Natural killer cell treated with Interleukin-12 subunit alpha and Interleukin-12 subunit beta and Interleukin-15 and Interleukin-18, amount 100 ng/mL, for 72 hours (primary cell): ENCODE results near the gene CATSPERZ. TPM values are rescaled to one million over a fixed set of nuclear protein-coding genes. Genes with fewer than 3 reads are reported as not detected.
"Not testable (repeated sequence)": the region's sequence is repeated elsewhere in the genome, so short reads cannot be mapped to it uniquely, and the experiment has no call there.

Source experiments
- ATAC-seq, 2 donors: fragments of 150-1000 bp; cut with Tn5 transposase in 1 of 2; sonication (Bioruptor Pico), chemical (Tn5 transposase) in 1 of 2; 2 replicates each; pipeline ENCODE4 v1.10.0; 2021
- DNase-seq: peaks from one replicate; pipeline ENCODE4 v3.0.0; 2022; ENCODE audit warnings: low spot score
- H3K27ac Mint-ChIP-seq, 2 donors: 1 replicate in 1 of 2; 2 replicates in 1 of 2; pipeline ENCODE4 v1.8.0; 2022; ENCODE audit warnings: mixed read lengths in 2 of 2, mild to moderate bottlenecking in 1 of 2, moderate library complexity in 1 of 2
- H3K27me3 Mint-ChIP-seq, 2 donors: 1 replicate in 1 of 2; 2 replicates in 1 of 2; pipeline ENCODE4 v1.8.0; 2022; ENCODE audit warnings: mixed read lengths in 2 of 2
- H3K36me3 Mint-ChIP-seq: one replicate; pipeline ENCODE4 v1.8.0; 2022; ENCODE audit warnings: mixed read lengths
- H3K4me1 Mint-ChIP-seq, 2 donors: 1 replicate in 1 of 2; 2 replicates in 1 of 2; pipeline ENCODE4 v1.8.0; 2022; ENCODE audit warnings: low read depth in 2 of 2, mixed read lengths in 2 of 2, mild to moderate bottlenecking in 1 of 2
- H3K4me3 Mint-ChIP-seq: one replicate; pipeline ENCODE4 v1.8.0; 2022; ENCODE audit warnings: mixed read lengths
- H3K9me3 Mint-ChIP-seq: 2 replicates; pipeline ENCODE4 v1.8.0; 2022; ENCODE audit warnings: mixed read lengths
- total RNA-seq, 2 donors: library from RNA; stranded (reverse); gene quantifications; one replicate each; pipeline ENCODE4 v1.2.3, GENCODE V29; 2022

The CATSPERZ gene
- total RNA-seq, 2 donors from 2014 or later: not detected

DNA sequence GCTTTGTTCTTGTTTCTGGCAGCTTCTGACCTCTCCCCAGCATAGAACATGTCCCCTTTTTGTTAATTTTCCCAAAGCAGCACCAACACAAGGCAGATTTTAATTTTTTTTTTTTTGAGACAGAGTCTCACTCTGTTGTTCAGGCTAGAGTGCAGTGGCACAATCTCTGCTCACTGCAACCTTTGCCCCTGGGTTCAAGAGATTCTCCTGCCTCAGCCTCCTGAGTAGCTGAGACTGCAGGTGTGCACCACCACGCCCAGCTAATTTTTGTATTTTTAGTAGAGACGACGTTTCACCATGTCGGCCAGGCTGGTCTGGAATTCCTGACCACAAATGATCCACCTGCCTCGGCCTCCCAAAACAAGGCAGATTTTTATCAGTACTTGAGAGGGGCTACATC, 7.6 kb downstream of the CATSPERZ start:
- DNase-seq, H3K36me3 Mint-ChIP-seq, H3K9me3 Mint-ChIP-seq, ATAC-seq, H3K27me3 Mint-ChIP-seq: not testable (repeated sequence)
- Mint-ChIP-seq H3K4me1 (peaks cover 25 to 30% of the 10 kb centered on the region in 2 donors), H3K27ac (peak overlapping the region in 1 of 2 donors; percentile 85), H3K4me3 (peak overlapping the region; percentile 37)

DNA sequence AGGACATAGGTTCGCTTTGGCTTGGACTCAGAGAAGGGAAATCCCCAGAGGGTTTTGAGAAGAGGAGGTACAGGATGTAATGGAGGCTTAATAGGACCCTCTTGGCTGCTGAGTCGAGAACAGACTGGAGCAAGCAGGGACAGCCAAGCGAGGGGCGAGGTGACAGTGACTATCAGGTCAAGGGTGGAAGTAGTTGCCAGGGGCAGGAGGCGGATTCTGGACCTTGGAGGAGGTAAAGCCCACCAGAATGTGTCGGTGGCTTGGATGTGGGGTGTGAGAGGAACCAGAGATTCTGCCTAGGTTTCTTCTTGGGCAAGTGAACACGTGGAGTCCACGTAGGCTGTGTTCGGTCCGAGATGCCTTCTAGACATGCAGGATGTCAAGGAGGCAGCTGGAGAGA, 12.8 kb downstream of the CATSPERZ start:
- Mint-ChIP-seq H3K4me1 (peaks cover 28 to 30% of the 10 kb centered on the region in 2 donors), H3K27me3 (no peaks in the 10 kb centered on the region), H3K4me3 (peak overlapping the region; percentile 15), H3K9me3 (no peaks in the 10 kb centered on the region), H3K27ac (peak overlapping the region; percentile 26 to 58), H3K36me3 (no peaks in the 10 kb centered on the region)
- ATAC-seq (no peak), DNase-seq (no peak)

DNA sequence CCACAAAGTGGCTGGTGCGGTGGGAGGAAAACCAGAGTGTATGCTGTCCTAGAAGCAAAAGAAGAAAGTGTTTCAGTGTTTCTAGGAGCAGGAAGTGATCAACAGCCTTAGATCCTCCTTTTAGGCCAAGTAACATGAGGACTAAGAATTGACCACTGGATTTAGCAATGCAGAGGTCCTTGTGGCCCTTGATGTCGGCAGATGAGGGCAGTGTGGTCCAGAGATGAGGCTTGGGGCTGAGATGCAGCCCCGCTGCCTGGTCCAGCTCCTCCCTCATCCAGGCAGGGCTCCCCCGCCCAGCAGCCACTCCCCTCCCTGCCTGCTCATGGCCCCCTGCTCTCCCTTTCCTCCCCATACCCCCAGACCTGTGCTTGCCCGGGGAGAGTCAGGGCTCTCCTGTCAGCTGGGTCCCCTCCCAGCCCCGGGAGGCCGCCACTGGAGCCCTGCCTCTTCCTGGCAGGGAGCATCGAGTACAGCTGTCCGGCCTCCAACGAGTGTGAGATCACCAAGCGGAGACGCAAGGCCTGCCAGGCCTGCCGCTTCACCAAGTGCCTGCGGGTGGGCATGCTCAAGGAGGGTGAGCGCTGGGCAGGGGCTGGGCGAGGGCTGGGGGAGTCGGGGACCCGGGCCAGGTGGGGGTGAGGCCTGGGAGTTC, 13.5 kb downstream of the CATSPERZ start:
- DNase-seq: no peak
- Mint-ChIP-seq H3K9me3 (no peaks in the 10 kb centered on the region), H3K4me3 (no peak overlapping the region), H3K27me3 (no peaks in the 10 kb centered on the region), H3K4me1 (peaks cover 31 to 34% of the 10 kb centered on the region in 2 donors), H3K36me3 (no peaks in the 10 kb centered on the region), H3K27ac (peak overlapping the region; percentile 26 to 58)
- ATAC-seq: no peak

DNA sequence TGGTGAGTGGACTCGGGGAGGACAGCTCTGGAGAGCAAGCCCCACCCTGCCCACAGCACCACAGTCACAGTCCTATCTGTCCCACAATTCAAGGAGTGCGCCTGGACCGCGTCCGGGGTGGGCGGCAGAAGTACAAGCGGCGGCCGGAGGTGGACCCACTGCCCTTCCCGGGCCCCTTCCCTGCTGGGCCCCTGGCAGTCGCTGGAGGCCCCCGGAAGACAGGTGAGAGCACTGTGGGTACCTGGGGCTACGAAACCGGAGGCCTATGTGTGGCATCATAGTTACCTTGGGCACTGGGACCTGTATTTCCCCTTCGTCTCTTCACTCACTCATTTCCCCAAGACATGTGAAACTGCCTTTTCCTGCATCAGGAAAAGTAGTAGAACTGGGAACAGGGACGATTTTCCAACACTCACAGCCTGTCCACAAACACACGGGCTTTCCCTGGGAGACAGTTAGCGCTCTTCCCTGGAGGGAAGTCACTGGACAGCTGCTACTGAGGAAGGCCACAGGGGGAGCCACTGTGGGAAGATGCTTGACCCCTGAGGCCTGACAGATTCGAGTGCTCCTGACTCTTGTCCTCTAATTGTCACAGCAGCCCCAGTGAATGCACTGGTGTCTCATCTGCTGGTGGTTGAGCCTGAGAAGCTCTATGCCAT, 14.1 kb downstream of the CATSPERZ start:
- no peaks in the 10 kb centered on the region for H3K27me3 Mint-ChIP-seq
- H3K27ac Mint-ChIP-seq: no peak overlapping the region
- peaks cover 38% of the 10 kb centered on the region in 2 donors for H3K4me1 Mint-ChIP-seq
- DNase-seq (no peak), ATAC-seq (no peak)
- no peak overlapping the region for H3K4me3 Mint-ChIP-seq
- H3K36me3 Mint-ChIP-seq: no peaks in the 10 kb centered on the region
- H3K9me3 Mint-ChIP-seq: no peaks in the 10 kb centered on the region

DNA sequence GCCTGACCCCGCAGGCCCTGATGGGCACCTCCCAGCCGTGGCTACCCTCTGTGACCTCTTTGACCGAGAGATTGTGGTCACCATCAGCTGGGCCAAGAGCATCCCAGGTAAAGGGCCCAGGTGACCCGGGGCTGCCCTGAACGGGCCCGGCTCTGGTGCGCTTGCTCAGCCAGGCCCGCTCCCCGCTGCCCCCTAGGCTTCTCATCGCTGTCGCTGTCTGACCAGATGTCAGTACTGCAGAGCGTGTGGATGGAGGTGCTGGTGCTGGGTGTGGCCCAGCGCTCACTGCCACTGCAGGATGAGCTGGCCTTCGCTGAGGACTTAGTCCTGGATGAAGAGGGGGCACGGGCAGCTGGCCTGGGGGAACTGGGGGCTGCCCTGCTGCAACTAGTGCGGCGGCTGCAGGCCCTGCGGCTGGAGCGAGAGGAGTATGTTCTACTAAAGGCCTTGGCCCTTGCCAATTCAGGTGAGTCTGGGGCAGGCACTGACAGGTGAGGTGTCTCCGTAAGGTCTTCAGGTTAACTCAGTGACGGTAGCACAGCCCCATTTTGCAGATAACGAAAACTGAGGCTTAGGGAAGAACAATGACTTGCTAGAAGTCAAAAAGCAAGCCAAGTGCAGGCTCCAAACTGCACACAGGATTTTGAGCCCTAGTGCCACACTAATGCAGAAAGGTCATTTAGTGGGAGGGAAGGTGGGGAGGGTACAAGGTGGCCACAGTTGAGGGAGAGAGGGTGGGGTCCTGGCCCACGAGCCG, 14.8 kb downstream of the CATSPERZ start:
- H3K9me3 Mint-ChIP-seq: no peaks in the 10 kb centered on the region
- H3K4me3 Mint-ChIP-seq: peak overlapping the region; percentile 10
- H3K36me3 Mint-ChIP-seq: no peaks in the 10 kb centered on the region
- ATAC-seq (no peak), DNase-seq (no peak)
- peaks cover 41 to 45% of the 10 kb centered on the region in 2 donors for H3K4me1 Mint-ChIP-seq
- H3K27ac Mint-ChIP-seq: no peak overlapping the region
- H3K27me3 Mint-ChIP-seq: no peaks in the 10 kb centered on the region

DNA sequence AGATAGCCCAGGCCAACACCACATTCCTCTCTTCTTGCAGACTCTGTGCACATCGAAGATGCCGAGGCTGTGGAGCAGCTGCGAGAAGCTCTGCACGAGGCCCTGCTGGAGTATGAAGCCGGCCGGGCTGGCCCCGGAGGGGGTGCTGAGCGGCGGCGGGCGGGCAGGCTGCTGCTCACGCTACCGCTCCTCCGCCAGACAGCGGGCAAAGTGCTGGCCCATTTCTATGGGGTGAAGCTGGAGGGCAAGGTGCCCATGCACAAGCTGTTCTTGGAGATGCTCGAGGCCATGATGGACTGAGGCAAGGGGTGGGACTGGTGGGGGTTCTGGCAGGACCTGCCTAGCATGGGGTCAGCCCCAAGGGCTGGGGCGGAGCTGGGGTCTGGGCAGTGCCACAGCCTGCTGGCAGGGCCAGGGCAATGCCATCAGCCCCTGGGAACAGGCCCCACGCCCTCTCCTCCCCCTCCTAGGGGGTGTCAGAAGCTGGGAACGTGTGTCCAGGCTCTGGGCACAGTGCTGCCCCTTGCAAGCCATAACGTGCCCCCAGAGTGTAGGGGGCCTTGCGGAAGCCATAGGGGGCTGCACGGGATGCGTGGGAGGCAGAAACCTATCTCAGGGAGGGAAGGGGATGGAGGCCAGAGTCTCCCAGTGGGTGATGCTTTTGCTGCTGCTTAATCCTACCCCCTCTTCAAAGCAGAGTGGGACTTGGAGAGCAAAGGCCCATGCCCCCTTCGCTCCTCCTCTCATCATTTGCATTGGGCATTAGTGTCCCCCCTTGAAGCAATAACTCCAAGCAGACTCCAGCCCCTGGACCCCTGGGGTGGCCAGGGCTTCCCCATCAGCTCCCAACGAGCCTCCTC, 15.7 kb downstream of the CATSPERZ start:
- not testable (repeated sequence) for H3K27me3 Mint-ChIP-seq

DNA sequence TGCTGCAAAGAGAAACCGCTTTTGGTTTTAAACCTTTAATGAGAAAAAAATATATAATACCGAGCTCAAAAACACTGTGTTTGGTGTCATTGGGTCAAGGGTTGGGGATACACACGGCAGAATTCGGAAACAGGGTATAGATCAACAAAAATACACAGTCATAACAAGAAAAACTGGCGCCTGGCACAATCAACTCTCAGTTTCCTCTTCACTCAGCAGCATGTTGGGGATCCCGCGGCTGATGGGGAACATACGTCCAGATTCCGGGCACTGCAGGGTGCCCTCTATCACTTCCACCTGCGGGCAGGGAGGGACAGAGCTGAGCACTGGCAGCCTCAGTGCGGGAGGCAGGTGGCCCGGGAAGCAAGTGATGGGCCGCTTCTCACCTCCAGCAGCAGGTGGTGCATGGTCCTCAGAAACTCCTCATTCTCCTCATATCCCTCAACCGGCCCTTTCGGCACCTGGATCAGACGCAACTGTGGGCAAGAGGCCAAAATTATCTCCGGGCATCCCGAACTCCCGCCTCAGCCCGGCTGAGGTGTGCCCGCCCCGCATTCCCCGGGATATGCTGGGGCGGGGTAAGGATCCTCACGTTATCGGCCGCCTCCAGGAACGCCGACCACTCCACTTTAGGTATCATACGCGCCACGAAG, 16.6 kb downstream of the CATSPERZ start:
- Mint-ChIP-seq H3K36me3 (no peaks in the 10 kb centered on the region), H3K4me1 (peaks cover 51 to 52% of the 10 kb centered on the region in 2 donors), H3K9me3 (no peaks in the 10 kb centered on the region), H3K27ac (peak overlapping the region; percentile 93 to 97), H3K27me3 (no peaks in the 10 kb centered on the region), H3K4me3 (peak overlapping the region; percentile 89)
- peak in 1 of 2 donors; percentile 7 for ATAC-seq
- DNase-seq: no peak

More for the DNA sequence above, 15.7 kb downstream of the CATSPERZ start:
- peaks cover 48 to 49% of the 10 kb centered on the region in 2 donors for H3K4me1 Mint-ChIP-seq
- H3K9me3 Mint-ChIP-seq, H3K36me3 Mint-ChIP-seq, DNase-seq, ATAC-seq: not testable (repeated sequence)
- peak overlapping the region; percentile 89 for H3K4me3 Mint-ChIP-seq
- H3K27ac Mint-ChIP-seq: peak overlapping the region; percentile 93 to 97

DNA sequence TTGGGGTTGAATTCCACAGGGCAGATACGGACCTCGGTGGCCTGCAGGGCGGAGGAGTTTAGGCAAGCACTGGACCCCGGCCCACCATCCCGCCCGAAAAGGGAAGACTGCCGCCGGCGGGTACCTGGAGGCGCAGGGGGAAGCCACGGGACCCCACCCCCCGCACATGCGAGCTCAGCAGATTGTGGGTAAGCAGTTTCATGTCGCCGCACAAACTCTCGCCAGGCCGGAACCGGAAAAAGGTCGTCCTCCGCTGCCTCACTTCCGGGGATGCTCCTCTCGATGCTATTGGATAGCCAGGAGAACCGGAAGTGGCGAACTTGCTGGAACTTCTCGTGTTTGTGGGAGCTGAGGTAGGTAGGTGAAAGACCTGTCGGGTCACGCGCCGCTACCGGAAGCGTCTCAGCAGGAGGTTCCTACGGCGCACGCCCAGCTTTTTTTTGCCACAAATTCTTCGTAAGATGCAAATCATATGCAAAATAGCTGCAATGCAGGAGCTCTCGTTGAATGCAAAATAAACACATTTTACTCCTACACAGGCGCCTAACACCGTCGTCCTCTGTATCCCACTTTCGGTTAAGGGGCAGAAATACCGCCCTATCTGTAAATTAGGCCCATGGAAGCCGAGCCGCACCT, 17.3 kb downstream of the CATSPERZ start, which contains the start of gene TRMT112:
Gene TRMT112 (minus strand): TSS at position 235 of the 636 bp plus-strand sequence. CDS start 33 bp downstream, at position 202.
- Mint-ChIP-seq H3K4me1 (peaks cover 49 to 51% of the 10 kb centered on the region in 2 donors), H3K36me3 (no peaks in the 10 kb centered on the region), H3K9me3 (no peaks in the 10 kb centered on the region), H3K27ac (peak within 1 kb of the TSS; percentile 93 to 97), H3K27me3 (no peaks in the 10 kb centered on the region), H3K4me3 (peak within 1 kb of the TSS; percentile 89)
- ATAC-seq: peak; percentile 80 to 87
- peak; percentile 97 for DNase-seq

DNA sequence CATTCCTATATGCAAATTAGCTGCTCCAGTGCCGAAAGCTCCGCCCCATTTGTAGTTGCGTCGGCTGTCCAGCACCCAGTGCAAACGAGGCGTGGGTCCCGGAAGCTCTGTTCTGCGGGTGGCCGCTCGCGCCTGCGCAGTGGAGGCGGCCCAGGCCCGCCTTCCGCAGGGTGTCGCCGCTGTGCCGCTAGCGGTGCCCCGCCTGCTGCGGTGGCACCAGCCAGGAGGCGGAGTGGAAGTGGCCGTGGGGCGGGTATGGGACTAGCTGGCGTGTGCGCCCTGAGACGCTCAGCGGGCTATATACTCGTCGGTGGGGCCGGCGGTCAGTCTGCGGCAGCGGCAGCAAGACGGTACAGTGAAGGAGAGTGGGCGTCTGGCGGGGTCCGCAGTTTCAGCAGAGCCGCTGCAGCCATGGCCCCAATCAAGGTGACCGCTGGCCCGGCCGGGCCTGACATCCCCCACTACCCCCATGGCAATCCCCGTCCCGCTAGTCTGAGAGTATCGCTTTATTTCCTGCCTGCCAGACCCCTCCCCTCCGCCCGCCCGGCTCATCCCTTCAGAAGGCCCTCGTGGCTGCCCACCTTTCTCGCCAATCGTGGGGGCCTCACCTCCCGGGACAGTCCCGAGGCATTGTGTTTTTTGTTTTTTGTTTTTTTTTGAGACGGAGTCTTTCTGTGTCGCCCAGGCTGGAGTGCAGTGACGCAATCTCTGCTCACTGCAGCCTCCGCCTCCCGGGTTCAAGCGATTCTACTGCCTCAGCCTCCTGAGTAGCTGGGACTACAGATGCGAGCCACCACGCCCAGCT, 18.0 kb downstream of the CATSPERZ start, which contains the start of gene PRDX5:
Gene PRDX5 (plus strand): TSS at position 161 of the 805 bp plus-strand sequence. CDS start 95 bp downstream, at position 256.
- Mint-ChIP-seq H3K27me3 (no peaks in the 10 kb centered on the region), H3K4me3 (peak within 1 kb of the TSS; percentile 89), H3K27ac (peak within 1 kb of the TSS; percentile 93 to 97), H3K4me1 (peaks cover 42 to 44% of the 10 kb centered on the region in 2 donors), H3K36me3 (no peaks in the 10 kb centered on the region), H3K9me3 (no peaks in the 10 kb centered on the region)
- DNase-seq (peak; percentile 99), ATAC-seq (peak; percentile 89 to 93)

DNA sequence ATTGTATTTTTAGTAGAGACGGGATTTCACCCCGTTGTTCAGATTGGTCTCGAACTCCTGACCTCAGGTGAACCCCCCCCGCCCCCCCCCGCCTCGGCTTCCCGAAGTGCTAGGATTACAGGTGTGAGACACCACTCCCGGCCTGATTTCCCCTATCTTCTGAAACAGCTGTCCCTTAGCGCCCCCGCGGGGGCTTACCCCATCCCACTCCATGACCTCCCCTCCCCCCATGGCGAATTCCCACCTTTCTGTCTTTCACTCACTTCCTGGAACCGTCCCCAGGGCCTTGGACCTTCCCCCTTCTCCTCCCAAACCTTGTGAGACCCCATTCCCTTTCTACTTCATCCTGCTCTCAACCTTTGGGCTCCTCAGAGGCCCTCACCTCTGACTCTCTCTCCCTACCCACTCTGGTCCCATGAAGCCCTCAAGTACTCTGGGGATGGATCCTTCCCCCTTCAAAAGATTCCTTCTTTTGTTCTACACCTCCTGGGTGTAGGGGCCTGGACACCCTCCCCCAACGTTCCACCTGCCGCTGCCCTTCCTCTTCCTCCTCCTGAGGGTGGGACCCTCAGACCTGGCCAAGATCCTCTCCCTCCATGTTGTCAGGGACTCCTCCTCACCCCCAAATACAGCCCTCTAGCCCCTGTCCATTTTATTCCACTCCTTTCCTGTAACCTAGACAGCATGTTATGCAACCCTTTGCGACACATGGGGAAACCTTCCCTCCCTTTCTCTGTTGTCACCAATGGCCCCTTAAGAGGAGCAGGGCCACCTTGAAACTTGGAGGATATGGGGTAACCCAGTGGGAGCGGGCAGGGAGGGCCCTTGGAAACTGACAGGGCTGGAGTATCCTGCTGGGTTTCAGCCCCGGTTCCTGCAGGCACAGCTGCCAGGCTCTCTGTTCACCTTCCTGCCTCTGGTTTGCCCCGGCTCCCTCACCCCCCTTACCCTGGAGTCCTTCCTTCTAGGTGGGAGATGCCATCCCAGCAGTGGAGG, 18.9 kb downstream of the CATSPERZ start:
- no peaks in the 10 kb centered on the region for H3K36me3 Mint-ChIP-seq
- H3K4me3 Mint-ChIP-seq: peak overlapping the region; percentile 89
- H3K4me1 Mint-ChIP-seq: peaks cover 39 to 45% of the 10 kb centered on the region in 2 donors

DNA sequence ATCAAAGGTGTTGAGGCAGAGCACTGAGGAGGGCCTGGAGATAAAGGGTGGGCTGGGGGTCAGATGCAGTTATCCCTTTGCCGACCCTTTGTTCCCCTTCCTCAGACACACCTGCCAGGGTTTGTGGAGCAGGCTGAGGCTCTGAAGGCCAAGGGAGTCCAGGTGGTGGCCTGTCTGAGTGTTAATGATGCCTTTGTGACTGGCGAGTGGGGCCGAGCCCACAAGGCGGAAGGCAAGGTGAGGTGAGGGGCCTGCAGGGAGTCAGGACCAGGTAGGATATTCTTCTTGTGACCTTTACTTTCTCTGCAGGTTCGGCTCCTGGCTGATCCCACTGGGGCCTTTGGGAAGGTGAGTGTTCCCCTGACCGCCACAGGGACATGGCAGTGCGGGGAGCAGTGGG, 20.4 kb downstream of the CATSPERZ start:
- H3K36me3 Mint-ChIP-seq: no peaks in the 10 kb centered on the region
- ATAC-seq (no peak), DNase-seq (no peak)
- H3K9me3 Mint-ChIP-seq: no peaks in the 10 kb centered on the region
- H3K4me1 Mint-ChIP-seq: peaks cover 39 to 42% of the 10 kb centered on the region in 2 donors
- H3K27me3 Mint-ChIP-seq: no peaks in the 10 kb centered on the region
- H3K27ac Mint-ChIP-seq: peak overlapping the region; percentile 93 to 97
- H3K4me3 Mint-ChIP-seq: peak overlapping the region; percentile 10

More for the DNA sequence above, 18.9 kb downstream of the CATSPERZ start:
- DNase-seq: no peak
- Mint-ChIP-seq H3K27ac (peak overlapping the region; percentile 93 to 97), H3K27me3 (no peaks in the 10 kb centered on the region), H3K9me3 (no peaks in the 10 kb centered on the region)
- ATAC-seq: no peak
